PFSK-1 (cell line): ENCODE data around the gene HEBP1.

Experiments
- FOXP2 ChIP-seq: optimal IDR thresholded peaks from 2 replicates; pipeline ENCODE3; 2011; ENCODE audit warnings: borderline replicate concordance, control low read depth, inconsistent platforms; ENCODE audit not compliant: insufficient read depth; ENCODE audit errors: extremely low read length, extremely low read depth
- POLR2AphosphoS5 ChIP-seq: IDR thresholded peaks from 2 replicates; pipeline ENCODE4 v1.6.1; 2012; ENCODE audit warnings: low read depth, mild to moderate bottlenecking, control low read depth, low read length, moderate library complexity
- SIN3A ChIP-seq: IDR thresholded peaks from 2 replicates; pipeline ENCODE4 v1.6.1; 2012; ENCODE audit warnings: mild to moderate bottlenecking, low read length, moderate library complexity, borderline replicate concordance; ENCODE audit not compliant: insufficient read depth
- TAF1 ChIP-seq: IDR thresholded peaks from 2 replicates; pipeline ENCODE4 v1.6.1; 2012; ENCODE audit warnings: low read length, control low read depth, borderline replicate concordance; ENCODE audit not compliant: insufficient read depth
- TF ChIP-seq, protein P1 (sequence below), 2 experiments: IDR thresholded peaks; 2 replicates each; pipeline versions ENCODE4 v1.6.1 to v1.8.0; 2011 to 2012; ENCODE audit warnings: low read depth in 2 of 2, low read length in 2 of 2, control low read depth in 1 of 2, inconsistent platforms in 1 of 2, mild to moderate bottlenecking in 1 of 2, moderate library complexity in 1 of 2; ENCODE audit not compliant: insufficient read depth in 1 of 2

DNA sequence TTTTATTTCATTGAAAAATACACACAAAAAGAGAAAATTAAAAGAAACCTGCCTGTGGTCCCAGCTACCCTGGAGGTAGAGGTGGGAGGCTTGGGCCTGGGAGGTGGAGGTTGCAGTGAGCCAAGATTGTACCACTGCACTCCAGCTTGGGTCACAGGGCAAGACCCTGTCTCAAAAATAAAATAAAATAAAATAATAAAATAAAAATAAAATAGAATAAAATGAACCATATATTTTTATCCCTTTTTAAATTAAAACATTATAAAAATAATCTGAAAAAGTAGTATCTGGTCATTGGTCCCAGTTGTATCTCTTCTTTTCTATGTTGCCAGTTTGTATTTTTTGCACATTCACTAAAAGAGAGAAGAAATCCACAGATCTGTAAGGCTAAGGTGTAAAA, 27.4 kb upstream of the HEBP1 start:
- no peak for TF ChIP-seq POLR2AphosphoS5
- no peak for TF ChIP-seq TAF1
- TF ChIP-seq, protein P1, sequence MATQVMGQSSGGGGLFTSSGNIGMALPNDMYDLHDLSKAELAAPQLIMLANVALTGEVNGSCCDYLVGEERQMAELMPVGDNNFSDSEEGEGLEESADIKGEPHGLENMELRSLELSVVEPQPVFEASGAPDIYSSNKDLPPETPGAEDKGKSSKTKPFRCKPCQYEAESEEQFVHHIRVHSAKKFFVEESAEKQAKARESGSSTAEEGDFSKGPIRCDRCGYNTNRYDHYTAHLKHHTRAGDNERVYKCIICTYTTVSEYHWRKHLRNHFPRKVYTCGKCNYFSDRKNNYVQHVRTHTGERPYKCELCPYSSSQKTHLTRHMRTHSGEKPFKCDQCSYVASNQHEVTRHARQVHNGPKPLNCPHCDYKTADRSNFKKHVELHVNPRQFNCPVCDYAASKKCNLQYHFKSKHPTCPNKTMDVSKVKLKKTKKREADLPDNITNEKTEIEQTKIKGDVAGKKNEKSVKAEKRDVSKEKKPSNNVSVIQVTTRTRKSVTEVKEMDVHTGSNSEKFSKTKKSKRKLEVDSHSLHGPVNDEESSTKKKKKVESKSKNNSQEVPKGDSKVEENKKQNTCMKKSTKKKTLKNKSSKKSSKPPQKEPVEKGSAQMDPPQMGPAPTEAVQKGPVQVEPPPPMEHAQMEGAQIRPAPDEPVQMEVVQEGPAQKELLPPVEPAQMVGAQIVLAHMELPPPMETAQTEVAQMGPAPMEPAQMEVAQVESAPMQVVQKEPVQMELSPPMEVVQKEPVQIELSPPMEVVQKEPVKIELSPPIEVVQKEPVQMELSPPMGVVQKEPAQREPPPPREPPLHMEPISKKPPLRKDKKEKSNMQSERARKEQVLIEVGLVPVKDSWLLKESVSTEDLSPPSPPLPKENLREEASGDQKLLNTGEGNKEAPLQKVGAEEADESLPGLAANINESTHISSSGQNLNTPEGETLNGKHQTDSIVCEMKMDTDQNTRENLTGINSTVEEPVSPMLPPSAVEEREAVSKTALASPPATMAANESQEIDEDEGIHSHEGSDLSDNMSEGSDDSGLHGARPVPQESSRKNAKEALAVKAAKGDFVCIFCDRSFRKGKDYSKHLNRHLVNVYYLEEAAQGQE (IDR thresholded peaks at IDR 0.05; ENCODE audit: insufficient read depth in 1 of 2, low read depth in 2 of 2, low read length in 2 of 2), result no peak
- no peak for TF ChIP-seq SIN3A
- TF ChIP-seq FOXP2, result no peak
